SK-N-SH (cell line): ENCODE measurements around the gene ARHGAP42. TPM values are rescaled to one million over a fixed set of nuclear protein-coding genes. Genes with fewer than 3 reads are reported as not detected.

Experiments used
- CTCF ChIA-PET: fragments of 300-600, 350-600 bp; formaldehyde crosslinking; extraction: SDS; loops from one replicate; lab custom pipeline; 2021; lab: Yijun Ruan, JAX
- POLR2A ChIA-PET: fragments of 350-600 bp; sonication (Branson Sonifier 250); formaldehyde crosslinking; extraction: SDS; loops from one replicate; lab custom pipeline; 2020; ENCODE audit warnings: antibody characterized with exemption, inconsistent platforms; lab: Yijun Ruan, JAX
- DNase-seq: peaks from one replicate; pipeline ENCODE4 v3.0.0; 2012
- H2AFZ ChIP-seq: fragments of 200-600 bp; sonication (generic); 2 replicates; pipeline ENCODE4 v1.8.1; 2016; ENCODE audit warnings: antibody characterized with exemption, mild to moderate bottlenecking, low read depth
- H3F3A ChIP-seq: fragments of 200-600 bp; sonication (generic); replicated peaks from 2 replicates; pipeline ENCODE3; 2016; ENCODE audit warnings: antibody characterized with exemption, mild to moderate bottlenecking; ENCODE audit not compliant: insufficient read depth
- H3K27ac ChIP-seq, 2 experiments: fragments of 200-500 bp in 1 of 2; fragments of 200-600 bp in 1 of 2; sonication (Bioruptor generic) in 1 of 2; sonication (generic), shearing (Covaris generic) in 1 of 2; 2 replicates each; pipeline versions ENCODE4 v1.5.1 to v1.6.1; 2014 to 2016; ENCODE audit warnings: low read depth in 2 of 2, inconsistent platforms in 1 of 2, low read length in 1 of 2, mild to moderate bottlenecking in 1 of 2, mixed read lengths in 1 of 2
- H3K27me3 ChIP-seq: fragments of 200-600 bp; sonication (generic), shearing (Covaris generic); 2 replicates; pipeline ENCODE4 v1.6.1; 2016; ENCODE audit warnings: mixed run types; ENCODE audit not compliant: insufficient read depth
- H3K36me3 ChIP-seq, 2 experiments: fragments of 200-500 bp in 1 of 2; fragments of 200-600 bp in 1 of 2; sonication (Bioruptor generic) in 1 of 2; sonication (generic) in 1 of 2; replicated peaks in 1 of 2; 2 replicates each; pipeline versions ENCODE3 to v1.5.1; 2014 to 2016; ENCODE audit warnings: low read length in 1 of 2, mild to moderate bottlenecking in 1 of 2; ENCODE audit not compliant: insufficient read depth in 2 of 2, control insufficient read depth in 1 of 2
- H3K4me1 ChIP-seq, 2 experiments: fragments of 200-500 bp in 1 of 2; fragments of 200-600 bp in 1 of 2; sonication (Bioruptor generic) in 1 of 2; sonication (generic), shearing (Covaris generic) in 1 of 2; 2 replicates each; pipeline versions ENCODE4 v1.5.1 to v1.6.1; 2014 to 2016; ENCODE audit warnings: low read depth in 1 of 2, low read length in 1 of 2, mixed run types in 1 of 2; ENCODE audit not compliant: insufficient read depth in 2 of 2, control insufficient read depth in 1 of 2
- H3K4me2 ChIP-seq: fragments of 200-600 bp; sonication (generic), shearing (Covaris generic); 2 replicates; pipeline ENCODE4 v1.6.1; 2017; ENCODE audit warnings: mixed run types
- H3K4me3 ChIP-seq, 2 experiments: fragments of 200-500 bp in 1 of 2; fragments of 200-600 bp in 1 of 2; sonication (Bioruptor generic) in 1 of 2; sonication (generic), shearing (Covaris generic) in 1 of 2; 2 replicates each; pipeline versions ENCODE4 v1.5.1 to v1.8.1; 2014 to 2016; ENCODE audit warnings: low read depth in 2 of 2, inconsistent platforms in 1 of 2, low read length in 1 of 2, mild to moderate bottlenecking in 1 of 2, mixed read lengths in 1 of 2, moderate library complexity in 1 of 2
- H3K79me2 ChIP-seq: fragments of 200-600 bp; sonication (generic); 2 replicates; pipeline ENCODE4 v1.8.1; 2017; ENCODE audit warnings: mild to moderate bottlenecking; ENCODE audit not compliant: insufficient read depth
- H3K9ac ChIP-seq: fragments of 200-600 bp; sonication (generic); 2 replicates; pipeline ENCODE4 v1.6.1; 2017; ENCODE audit warnings: mixed run types
- H3K9me2 ChIP-seq: fragments of 200-600 bp; sonication (generic); 2 replicates; pipeline ENCODE4 v1.6.1; 2017; ENCODE audit warnings: mixed run types
- H3K9me3 ChIP-seq: fragments of 200-600 bp; sonication (generic); 2 replicates; pipeline ENCODE4 v1.6.1; 2017; ENCODE audit warnings: mixed run types, mild to moderate bottlenecking, moderate library complexity
- H4K20me1 ChIP-seq: fragments of 200-600 bp; sonication (generic); 2 replicates; pipeline ENCODE4 v1.6.1; 2017; ENCODE audit warnings: mild to moderate bottlenecking, mixed run types; ENCODE audit not compliant: insufficient read depth
- CHD2 ChIP-seq: fragments of 150-350 bp; IDR thresholded peaks from 2 replicates; pipeline ENCODE4 v1.6.1; 2018; ENCODE audit warnings: low read length; ENCODE audit not compliant: partially characterized antibody
- FOXJ3 ChIP-seq: sonication (generic); formaldehyde crosslinking; IDR thresholded peaks from 2 replicates; pipeline ENCODE4 v1.5.1; 2020; ENCODE audit warnings: mild to moderate bottlenecking, missing genetic modification reagents
- FOXM1 ChIP-seq: IDR thresholded peaks from 2 replicates; pipeline ENCODE4 v1.4.0; 2012; ENCODE audit warnings: low read depth, mild to moderate bottlenecking
- GABPA ChIP-seq: IDR thresholded peaks from 2 replicates; pipeline ENCODE4 v1.4.0; 2012; ENCODE audit warnings: low read depth, mild to moderate bottlenecking
- MXI1 ChIP-seq: IDR thresholded peaks from 2 replicates; pipeline ENCODE4 v1.6.1; 2012; ENCODE audit warnings: mild to moderate bottlenecking, low read depth, low read length, improper control_type of control experiment
- POLR2AphosphoS5 ChIP-seq: IDR thresholded peaks from 2 replicates; pipeline ENCODE4 v1.6.1; 2012; ENCODE audit warnings: low read depth, low read length
- RAD21 ChIP-seq: IDR thresholded peaks from 2 replicates; pipeline ENCODE4 v1.6.1; 2012; ENCODE audit warnings: mild to moderate bottlenecking, low read length
- RXRA ChIP-seq: IDR thresholded peaks from 2 replicates; pipeline ENCODE4 v1.4.0; 2012; ENCODE audit warnings: low read depth, mild to moderate bottlenecking, borderline replicate concordance
- SIN3A ChIP-seq: IDR thresholded peaks from 2 replicates; pipeline ENCODE4 v1.6.1; 2012; ENCODE audit warnings: low read depth, mild to moderate bottlenecking, low read length, moderate library complexity, borderline replicate concordance
- SMC3 ChIP-seq: IDR thresholded peaks from 2 replicates; pipeline ENCODE4 v1.6.1; 2012; ENCODE audit warnings: low read depth, low read length, improper control_type of control experiment
- WGBS: methylation state at CpG from one replicate; pipeline ENCODE4 v1.1.6; 2017; ENCODE audit warnings: low lambda C conversion rate; 5-methylcytosine and 5-hydroxymethylcytosine counted together
- polyA plus RNA-seq, 3 experiments: library from polyadenylated mRNA; depleted of rRNA; stranded (reverse); fragments of >200 nt; gene quantifications; 2 replicates each; pipeline ENCODE4 v1.2.3, GENCODE V29; 2012
- TF ChIP-seq, protein P1 (sequence below): IDR thresholded peaks from 2 replicates; pipeline ENCODE4 v1.4.0; 2012; ENCODE audit warnings: low read depth, borderline replicate concordance
- TF ChIP-seq, protein P2 (sequence below): IDR thresholded peaks from 2 replicates; pipeline ENCODE4 v1.4.0; 2012; ENCODE audit warnings: low read depth, borderline replicate concordance
- TF ChIP-seq, protein P3 (sequence below): IDR thresholded peaks from 2 replicates; pipeline ENCODE4; 2012
- TF ChIP-seq, protein P4 (sequence below): fragments of 200-600 bp; sonication (generic); IDR thresholded peaks from 2 replicates; pipeline ENCODE4 v1.6.1; 2017; ENCODE audit warnings: antibody characterized with exemption, mild to moderate bottlenecking, moderate library complexity

ARHGAP42 gene
- polyA plus RNA-seq, 1 of the 3 experiments (the other 2 are of a cell fraction), result 0.02 TPM

DNA sequence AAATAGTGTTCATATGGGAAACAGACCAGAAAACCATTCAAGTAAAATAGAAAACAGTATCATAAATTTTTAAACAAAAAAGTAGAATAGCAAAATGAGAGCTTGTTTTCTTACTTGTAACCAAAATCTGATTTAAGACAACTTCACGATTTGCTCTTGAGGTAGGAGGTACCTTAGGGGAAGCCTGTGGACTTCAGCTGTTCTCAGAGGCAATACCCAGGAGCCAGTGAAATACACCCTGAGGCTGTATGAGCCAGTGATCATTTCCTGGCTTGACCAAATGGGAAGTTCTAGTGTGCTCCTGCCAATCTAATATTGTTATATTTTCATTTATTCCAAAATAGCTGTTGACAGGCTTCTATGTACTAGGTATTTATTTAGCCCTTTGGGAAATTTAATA lies 104.8 kb downstream of the ARHGAP42 start:
- POLR2A ChIA-PET, result no interaction called here
- no peaks in the 10 kb centered on the region for H3K9me2 ChIP-seq
- H3F3A ChIP-seq, result no peaks in the 10 kb centered on the region
- no peaks in the 10 kb centered on the region for H3K9me3 ChIP-seq
- H3K36me3 ChIP-seq, result no peaks in the 10 kb centered on the region
- CTCF ChIA-PET, result no interaction called here
- no peaks in the 10 kb centered on the region for H3K4me1 ChIP-seq
- H2AFZ ChIP-seq, result no peak overlapping the region
- H3K27me3 ChIP-seq, result no peaks in the 10 kb centered on the region
- H4K20me1 ChIP-seq, result no peaks in the 10 kb centered on the region
- WGBS, result 0% methylated on average over 1 of the region's 1 CpG
- no peak overlapping the region for H3K4me2 ChIP-seq
- TF ChIP-seq, protein P1, sequence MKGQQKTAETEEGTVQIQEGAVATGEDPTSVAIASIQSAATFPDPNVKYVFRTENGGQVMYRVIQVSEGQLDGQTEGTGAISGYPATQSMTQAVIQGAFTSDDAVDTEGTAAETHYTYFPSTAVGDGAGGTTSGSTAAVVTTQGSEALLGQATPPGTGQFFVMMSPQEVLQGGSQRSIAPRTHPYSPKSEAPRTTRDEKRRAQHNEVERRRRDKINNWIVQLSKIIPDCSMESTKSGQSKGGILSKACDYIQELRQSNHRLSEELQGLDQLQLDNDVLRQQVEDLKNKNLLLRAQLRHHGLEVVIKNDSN, result no peak
- no peak for TF ChIP-seq GABPA
- TF ChIP-seq CHD2, result no peak
- TF ChIP-seq SIN3A, result no peak
- TF ChIP-seq, protein P2, sequence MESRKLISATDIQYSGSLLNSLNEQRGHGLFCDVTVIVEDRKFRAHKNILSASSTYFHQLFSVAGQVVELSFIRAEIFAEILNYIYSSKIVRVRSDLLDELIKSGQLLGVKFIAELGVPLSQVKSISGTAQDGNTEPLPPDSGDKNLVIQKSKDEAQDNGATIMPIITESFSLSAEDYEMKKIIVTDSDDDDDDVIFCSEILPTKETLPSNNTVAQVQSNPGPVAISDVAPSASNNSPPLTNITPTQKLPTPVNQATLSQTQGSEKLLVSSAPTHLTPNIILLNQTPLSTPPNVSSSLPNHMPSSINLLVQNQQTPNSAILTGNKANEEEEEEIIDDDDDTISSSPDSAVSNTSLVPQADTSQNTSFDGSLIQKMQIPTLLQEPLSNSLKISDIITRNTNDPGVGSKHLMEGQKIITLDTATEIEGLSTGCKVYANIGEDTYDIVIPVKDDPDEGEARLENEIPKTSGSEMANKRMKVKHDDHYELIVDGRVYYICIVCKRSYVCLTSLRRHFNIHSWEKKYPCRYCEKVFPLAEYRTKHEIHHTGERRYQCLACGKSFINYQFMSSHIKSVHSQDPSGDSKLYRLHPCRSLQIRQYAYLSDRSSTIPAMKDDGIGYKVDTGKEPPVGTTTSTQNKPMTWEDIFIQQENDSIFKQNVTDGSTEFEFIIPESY, result no peak
- TF ChIP-seq RXRA, result no peak
- no peak for TF ChIP-seq POLR2AphosphoS5
- no peak for TF ChIP-seq FOXM1
- TF ChIP-seq, protein P3, sequence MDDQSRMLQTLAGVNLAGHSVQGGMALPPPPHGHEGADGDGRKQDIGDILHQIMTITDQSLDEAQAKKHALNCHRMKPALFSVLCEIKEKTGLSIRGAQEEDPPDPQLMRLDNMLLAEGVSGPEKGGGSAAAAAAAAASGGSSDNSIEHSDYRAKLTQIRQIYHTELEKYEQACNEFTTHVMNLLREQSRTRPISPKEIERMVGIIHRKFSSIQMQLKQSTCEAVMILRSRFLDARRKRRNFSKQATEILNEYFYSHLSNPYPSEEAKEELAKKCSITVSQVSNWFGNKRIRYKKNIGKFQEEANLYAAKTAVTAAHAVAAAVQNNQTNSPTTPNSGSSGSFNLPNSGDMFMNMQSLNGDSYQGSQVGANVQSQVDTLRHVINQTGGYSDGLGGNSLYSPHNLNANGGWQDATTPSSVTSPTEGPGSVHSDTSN, result no peak
- no peak for TF ChIP-seq RAD21
- no peak for TF ChIP-seq FOXJ3
- TF ChIP-seq, protein P4, sequence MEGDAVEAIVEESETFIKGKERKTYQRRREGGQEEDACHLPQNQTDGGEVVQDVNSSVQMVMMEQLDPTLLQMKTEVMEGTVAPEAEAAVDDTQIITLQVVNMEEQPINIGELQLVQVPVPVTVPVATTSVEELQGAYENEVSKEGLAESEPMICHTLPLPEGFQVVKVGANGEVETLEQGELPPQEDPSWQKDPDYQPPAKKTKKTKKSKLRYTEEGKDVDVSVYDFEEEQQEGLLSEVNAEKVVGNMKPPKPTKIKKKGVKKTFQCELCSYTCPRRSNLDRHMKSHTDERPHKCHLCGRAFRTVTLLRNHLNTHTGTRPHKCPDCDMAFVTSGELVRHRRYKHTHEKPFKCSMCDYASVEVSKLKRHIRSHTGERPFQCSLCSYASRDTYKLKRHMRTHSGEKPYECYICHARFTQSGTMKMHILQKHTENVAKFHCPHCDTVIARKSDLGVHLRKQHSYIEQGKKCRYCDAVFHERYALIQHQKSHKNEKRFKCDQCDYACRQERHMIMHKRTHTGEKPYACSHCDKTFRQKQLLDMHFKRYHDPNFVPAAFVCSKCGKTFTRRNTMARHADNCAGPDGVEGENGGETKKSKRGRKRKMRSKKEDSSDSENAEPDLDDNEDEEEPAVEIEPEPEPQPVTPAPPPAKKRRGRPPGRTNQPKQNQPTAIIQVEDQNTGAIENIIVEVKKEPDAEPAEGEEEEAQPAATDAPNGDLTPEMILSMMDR, result no peak
- TF ChIP-seq SMC3, result no peak
- no peak for TF ChIP-seq MXI1
- TF ChIP-seq, all 33 proteins: peak for 0
- H3K9ac ChIP-seq, result no peak overlapping the region
- H3K4me3 ChIP-seq, result no peak overlapping the region
- DNase-seq, result no peak
- H3K27ac ChIP-seq, result no peak overlapping the region
- H3K79me2 ChIP-seq, result no peaks in the 10 kb centered on the region
